Panc1 (cell line): ENCODE data around the gene ZSCAN12.

Source experiments
- SIN3A ChIP-seq: IDR thresholded peaks from 2 replicates; pipeline ENCODE4 v1.6.1; 2012; ENCODE audit warnings: low read depth, mild to moderate bottlenecking, low read length, moderate library complexity, borderline replicate concordance; ENCODE audit not compliant: insufficient read depth
- TF ChIP-seq, protein P1 (sequence below), 2 experiments: IDR thresholded peaks; 2 replicates each; pipeline ENCODE4 v1.6.1; 2011 to 2012; ENCODE audit warnings: low read depth in 2 of 2, control low read depth in 1 of 2, low read length in 1 of 2, mild to moderate bottlenecking in 1 of 2, moderate library complexity in 1 of 2; ENCODE audit not compliant: insufficient read depth in 1 of 2
- TF ChIP-seq, protein P2 (sequence below): fragments of 450-650 bp; IDR thresholded peaks from 2 replicates; pipeline ENCODE4 v1.5.1; 2017; ENCODE audit warnings: mild to moderate bottlenecking

DNA sequence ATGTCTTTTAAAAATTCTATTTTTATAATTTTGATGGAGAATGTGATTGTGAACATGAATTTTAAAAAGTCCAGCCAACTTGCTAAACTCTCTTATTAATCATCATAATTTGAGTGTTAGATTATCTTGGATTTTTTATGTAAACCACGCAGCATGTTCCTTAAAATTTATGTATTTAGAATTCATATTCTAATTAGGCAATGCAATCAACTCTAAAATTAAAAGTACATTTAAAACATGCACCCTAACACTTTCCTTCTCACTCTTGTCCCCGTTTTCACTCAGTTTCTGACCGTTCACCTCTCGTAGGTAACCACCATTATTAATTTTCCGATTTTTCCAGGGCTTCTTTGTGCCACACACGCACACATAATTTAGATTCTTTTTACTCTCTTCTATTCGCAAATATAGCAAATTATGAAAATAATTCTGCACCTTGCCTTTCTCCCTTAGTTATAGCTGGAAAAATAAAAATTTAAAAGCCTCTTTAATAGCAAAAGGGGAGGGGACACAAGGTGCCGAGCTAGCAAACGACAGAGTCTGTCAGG is 50.1 kb downstream of the ZSCAN12 start:
- TF ChIP-seq, protein P1, sequence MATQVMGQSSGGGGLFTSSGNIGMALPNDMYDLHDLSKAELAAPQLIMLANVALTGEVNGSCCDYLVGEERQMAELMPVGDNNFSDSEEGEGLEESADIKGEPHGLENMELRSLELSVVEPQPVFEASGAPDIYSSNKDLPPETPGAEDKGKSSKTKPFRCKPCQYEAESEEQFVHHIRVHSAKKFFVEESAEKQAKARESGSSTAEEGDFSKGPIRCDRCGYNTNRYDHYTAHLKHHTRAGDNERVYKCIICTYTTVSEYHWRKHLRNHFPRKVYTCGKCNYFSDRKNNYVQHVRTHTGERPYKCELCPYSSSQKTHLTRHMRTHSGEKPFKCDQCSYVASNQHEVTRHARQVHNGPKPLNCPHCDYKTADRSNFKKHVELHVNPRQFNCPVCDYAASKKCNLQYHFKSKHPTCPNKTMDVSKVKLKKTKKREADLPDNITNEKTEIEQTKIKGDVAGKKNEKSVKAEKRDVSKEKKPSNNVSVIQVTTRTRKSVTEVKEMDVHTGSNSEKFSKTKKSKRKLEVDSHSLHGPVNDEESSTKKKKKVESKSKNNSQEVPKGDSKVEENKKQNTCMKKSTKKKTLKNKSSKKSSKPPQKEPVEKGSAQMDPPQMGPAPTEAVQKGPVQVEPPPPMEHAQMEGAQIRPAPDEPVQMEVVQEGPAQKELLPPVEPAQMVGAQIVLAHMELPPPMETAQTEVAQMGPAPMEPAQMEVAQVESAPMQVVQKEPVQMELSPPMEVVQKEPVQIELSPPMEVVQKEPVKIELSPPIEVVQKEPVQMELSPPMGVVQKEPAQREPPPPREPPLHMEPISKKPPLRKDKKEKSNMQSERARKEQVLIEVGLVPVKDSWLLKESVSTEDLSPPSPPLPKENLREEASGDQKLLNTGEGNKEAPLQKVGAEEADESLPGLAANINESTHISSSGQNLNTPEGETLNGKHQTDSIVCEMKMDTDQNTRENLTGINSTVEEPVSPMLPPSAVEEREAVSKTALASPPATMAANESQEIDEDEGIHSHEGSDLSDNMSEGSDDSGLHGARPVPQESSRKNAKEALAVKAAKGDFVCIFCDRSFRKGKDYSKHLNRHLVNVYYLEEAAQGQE (IDR thresholded peaks at IDR 0.05; ENCODE audit: insufficient read depth in 1 of 2, low read depth in 2 of 2, low read length in 1 of 2), result no peak
- TF ChIP-seq, protein P2, sequence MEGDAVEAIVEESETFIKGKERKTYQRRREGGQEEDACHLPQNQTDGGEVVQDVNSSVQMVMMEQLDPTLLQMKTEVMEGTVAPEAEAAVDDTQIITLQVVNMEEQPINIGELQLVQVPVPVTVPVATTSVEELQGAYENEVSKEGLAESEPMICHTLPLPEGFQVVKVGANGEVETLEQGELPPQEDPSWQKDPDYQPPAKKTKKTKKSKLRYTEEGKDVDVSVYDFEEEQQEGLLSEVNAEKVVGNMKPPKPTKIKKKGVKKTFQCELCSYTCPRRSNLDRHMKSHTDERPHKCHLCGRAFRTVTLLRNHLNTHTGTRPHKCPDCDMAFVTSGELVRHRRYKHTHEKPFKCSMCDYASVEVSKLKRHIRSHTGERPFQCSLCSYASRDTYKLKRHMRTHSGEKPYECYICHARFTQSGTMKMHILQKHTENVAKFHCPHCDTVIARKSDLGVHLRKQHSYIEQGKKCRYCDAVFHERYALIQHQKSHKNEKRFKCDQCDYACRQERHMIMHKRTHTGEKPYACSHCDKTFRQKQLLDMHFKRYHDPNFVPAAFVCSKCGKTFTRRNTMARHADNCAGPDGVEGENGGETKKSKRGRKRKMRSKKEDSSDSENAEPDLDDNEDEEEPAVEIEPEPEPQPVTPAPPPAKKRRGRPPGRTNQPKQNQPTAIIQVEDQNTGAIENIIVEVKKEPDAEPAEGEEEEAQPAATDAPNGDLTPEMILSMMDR, result no peak
- no peak for TF ChIP-seq SIN3A
